NT2/D1 (cell line): Measurements from ENCODE around the gene TLCD3B.

Experiments
- SUZ12 ChIP-seq: IDR thresholded peaks from 2 replicates; pipeline ENCODE4 v1.6.1; 2011; ENCODE audit not compliant: insufficient read length, insufficient read depth; ENCODE audit errors: extremely low read depth
- ZNF274 ChIP-seq: IDR thresholded peaks from 2 replicates; pipeline ENCODE4 v1.6.1; 2011; ENCODE audit warnings: mild to moderate bottlenecking, low read depth, low read length

GRCh38 chr16:30077656-30078055 is 46.6 kb upstream of the TLCD3B start:
- TF ChIP-seq SUZ12, result no peak
- TF ChIP-seq ZNF274, result no peak
